ENCODE measurements around the gene USB1.

DNA sequence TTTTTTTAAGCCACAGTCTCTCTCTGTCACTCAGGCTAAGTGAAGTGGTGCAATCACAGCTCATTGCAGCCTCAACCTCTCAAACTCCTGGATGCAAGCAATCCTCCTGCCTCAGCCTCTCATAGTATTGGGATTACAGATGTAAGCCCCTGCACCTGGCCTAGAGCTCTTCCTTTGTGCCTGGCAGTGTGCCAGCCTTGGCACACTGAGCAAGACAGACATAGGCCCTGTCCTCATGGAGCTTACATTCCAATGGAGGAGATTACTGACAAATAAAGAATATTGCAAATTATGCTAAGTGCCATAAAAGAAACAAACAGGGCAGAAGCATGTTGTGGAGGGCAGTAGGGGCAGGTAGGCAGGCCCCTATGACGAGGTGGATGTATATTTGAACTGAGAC lies 29.4 kb upstream of the USB1 start:
- TF ChIP-seq GATA3 (IDR thresholded peaks at IDR 0.05; ENCODE audit: low read depth, low read length) (no peak), GATA2 (IDR thresholded peaks at IDR 0.05; ENCODE audit: low read depth, low read length) (no peak)

All from SH-SY5Y (cell line).